Suppressor macrophage treated with lipopolysaccharide for 4 hours (primary cell): ENCODE data around the gene BAG5.
"Not testable (repeated sequence)": the region's sequence is repeated elsewhere in the genome, so short reads cannot be mapped to it uniquely, and the experiment has no call there.

Source experiments
- DNase-seq: peaks from one replicate; pipeline ENCODE4 v3.0.0-alpha.2; 2020

BAG5 gene

GRCh38 chr14:103521951-103522563 is 40.4 kb downstream of the BAG5 start:
- DNase-seq, result no peak

- no peak for DNase-seq
Observed at GRCh38 chr14:103521438-103521950, 41.0 kb downstream of the BAG5 start.

GRCh38 chr14:103520657-103521437 is 41.6 kb downstream of the BAG5 start:
- DNase-seq, result peak; percentile 82

GRCh38 chr14:103520269-103520656 is 42.2 kb downstream of the BAG5 start:
- no peak for DNase-seq

- no peak for DNase-seq
Observed at GRCh38 chr14:103519837-103520212, 42.6 kb downstream of the BAG5 start.

- DNase-seq, result no peak
Observed at GRCh38 chr14:103519043-103519836, 43.2 kb downstream of the BAG5 start.

GRCh38 chr14:103518422-103519042 is 43.9 kb downstream of the BAG5 start:
- peak; percentile 54 for DNase-seq

- no peak for DNase-seq
Observed at GRCh38 chr14:103517721-103518421, 44.6 kb downstream of the BAG5 start.

- no peak for DNase-seq
Observed at GRCh38 chr14:103517174-103517566, 45.3 kb downstream of the BAG5 start.

GRCh38 chr14:103516426-103517173 is 45.9 kb downstream of the BAG5 start:
- DNase-seq, result no peak

- DNase-seq, result no peak
Observed at GRCh38 chr14:103514596-103515421, 47.6 kb downstream of the BAG5 start.

- peak; percentile 55 for DNase-seq
Observed at GRCh38 chr14:103512701-103513611, 49.5 kb downstream of the BAG5 start.

- DNase-seq, result not testable (repeated sequence)
Observed at GRCh38 chr14:103512180-103512579, 50.3 kb downstream of the BAG5 start.

- no peak for DNase-seq
Observed at GRCh38 chr14:103510724-103511693, 51.4 kb downstream of the BAG5 start.

GRCh38 chr14:103509864-103510723 is 52.4 kb downstream of the BAG5 start:
- DNase-seq, result no peak

- no peak for DNase-seq
Observed at GRCh38 chr14:103508521-103509329, 53.7 kb downstream of the BAG5 start.
